Measurements from ENCODE around the gene SLC2A9.

SLC2A9 gene

DNA sequence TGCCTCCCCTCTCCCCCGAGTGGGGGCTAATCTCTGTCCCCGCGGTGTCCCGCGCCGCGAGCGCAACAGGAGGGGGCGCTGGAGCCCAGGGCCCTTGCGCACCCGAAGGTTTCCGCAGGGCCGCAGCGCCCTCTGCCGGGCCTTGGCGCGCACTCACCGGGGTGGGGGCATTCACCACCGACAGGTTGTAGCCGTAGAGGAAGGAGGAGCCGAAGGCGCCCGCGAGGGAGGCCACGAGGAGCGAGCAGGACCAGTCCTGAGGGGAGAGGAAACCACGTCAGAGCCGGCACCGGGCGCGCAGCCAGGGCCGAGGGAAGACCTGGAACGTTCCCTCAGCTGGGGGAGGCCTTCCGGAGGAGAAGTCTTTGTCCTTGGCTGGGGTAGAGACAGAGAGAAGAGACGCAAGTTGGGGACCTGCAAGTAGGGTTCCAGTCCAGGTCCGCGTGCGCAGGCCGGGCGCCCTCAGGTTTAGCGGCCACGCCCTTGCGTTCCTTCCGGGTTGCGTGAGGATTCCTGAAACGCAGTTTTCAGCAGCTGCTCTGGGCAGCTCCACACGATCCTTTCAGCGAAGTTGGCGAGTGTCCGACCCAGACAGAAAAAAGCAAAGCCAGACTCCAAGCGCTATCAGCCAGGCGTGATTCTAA is 2.4 kb downstream of the SLC2A9 start:
- peak; percentile 95 for DNase-seq

DNA sequence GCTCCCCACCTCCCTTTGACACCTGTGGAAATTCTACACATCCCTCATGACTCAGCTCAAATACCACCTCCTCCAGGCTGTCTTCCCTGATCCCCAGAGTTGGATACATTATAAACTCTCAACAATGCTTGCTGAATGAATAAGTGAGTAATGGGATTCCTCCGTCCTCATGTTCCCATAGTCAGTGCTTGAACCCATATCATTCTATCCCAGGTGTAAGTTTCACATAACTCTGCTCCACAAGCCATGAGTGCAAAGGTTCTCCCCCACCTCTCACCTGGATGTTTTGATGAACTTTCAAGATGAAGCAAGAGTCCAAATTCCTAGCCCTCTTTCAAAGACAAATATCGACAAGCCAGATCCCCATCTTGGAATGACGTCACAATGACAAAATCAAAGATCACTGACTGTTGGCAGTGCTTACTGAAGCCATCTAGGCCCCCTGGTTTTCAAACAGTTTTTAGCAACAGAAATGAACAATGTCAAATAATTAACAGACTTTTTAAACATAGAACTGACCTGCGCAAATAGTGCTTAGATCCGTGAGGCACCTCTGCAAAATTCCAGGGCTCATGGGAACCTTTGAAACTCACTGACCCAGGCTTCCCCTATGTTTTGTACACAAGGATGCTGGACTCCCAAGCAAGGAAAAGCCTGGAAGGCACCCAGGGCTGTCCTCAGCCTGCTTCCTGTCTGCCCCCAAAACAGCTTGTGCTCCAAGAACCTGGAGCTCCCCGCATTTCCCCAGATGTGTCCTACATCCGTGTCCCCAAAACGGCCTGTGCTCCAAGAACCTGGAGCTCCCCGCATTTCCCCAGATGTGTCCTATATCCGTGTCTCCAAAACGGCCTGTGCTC is 4.0 kb downstream of the SLC2A9 start:
- no peak for DNase-seq

DNA sequence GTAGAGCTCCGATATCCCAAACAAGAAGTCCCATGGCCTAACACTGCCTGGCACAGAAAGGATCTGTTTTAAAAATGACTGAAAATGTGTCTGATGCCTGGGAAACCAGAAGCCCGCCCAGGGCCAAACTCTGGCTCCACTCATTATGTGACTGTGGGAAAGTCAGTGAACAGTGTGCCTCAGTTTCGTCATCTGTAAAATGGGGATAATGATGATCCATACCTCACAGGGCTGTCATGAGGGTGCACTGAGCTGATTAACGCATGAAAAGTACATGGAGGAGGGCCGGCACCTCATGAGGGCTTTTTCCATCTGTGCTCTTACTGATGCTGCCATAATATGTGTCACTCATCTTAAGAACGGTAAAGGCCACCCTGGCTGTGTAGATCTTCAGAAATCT is 5.1 kb downstream of the SLC2A9 start:
- no peak for DNase-seq

DNA sequence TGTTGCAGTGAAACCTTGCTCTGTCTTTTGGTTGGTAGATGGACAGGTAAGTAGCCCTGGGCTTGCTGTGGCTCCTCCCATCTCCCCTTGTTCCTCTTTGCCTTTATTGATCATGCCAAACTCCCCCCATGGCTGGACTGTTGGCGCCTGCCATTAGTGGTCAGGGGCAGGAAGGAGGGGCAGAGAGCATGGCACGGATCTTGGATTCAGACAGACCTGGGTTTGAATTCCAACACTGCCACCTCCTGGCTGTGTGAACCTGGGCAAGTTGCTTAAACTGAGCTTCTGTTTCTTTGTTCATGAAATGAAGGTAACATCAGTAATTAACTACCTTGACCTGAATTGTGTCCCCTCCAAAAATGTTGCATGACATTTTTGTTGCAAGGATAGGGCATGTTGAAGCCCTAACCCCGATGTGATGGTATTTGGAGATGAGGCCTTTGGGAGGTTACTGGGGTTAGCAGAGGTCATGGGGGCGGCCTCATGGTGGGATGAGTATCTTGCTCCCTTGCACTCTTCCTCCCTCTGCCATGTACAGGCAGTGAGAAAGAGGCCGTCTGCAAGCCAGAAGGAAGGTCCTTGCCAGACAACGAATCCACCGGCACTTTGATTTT is 6.0 kb downstream of the SLC2A9 start:
- peak; percentile 54 for DNase-seq

DNA sequence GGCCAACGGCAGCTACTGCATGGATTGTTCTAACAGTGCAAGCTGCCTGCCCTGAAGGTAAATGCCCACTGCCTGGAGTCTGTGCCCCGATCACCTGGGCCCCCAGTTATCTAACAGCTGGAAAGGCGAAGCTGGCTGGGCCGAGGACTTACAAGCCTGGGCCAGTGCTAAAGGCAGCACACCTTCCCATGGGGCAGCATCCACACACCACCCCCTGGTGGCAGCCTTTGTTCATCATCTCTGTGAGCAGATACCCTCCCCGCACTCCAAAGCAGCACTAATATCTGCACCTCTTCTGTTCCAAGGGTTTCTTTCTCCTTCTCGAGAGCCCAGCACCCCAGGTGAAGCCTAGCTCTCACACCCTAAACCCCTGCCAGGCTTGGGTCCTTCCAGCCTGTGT is 7.6 kb downstream of the SLC2A9 start:
- DNase-seq: peak; percentile 72

DNA sequence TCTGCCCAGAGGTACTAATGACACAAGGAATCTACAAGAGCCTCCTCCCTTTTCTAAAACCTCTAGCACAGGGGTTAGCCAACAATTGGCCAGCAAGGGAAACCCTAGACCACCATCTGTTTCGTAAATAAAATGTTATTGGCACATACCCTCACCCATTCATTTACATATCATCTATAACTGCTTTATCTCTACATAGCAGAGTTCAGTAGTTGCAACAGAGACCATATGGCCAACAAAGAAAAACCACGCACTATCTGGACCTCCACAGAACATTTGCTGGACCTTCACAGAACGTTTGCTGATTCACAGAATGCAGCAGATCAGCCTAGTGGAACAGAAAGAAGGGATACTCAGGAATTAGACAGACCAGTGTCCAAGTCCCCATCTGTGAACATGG is 9.4 kb downstream of the SLC2A9 start:
- DNase-seq: no peak

DNA sequence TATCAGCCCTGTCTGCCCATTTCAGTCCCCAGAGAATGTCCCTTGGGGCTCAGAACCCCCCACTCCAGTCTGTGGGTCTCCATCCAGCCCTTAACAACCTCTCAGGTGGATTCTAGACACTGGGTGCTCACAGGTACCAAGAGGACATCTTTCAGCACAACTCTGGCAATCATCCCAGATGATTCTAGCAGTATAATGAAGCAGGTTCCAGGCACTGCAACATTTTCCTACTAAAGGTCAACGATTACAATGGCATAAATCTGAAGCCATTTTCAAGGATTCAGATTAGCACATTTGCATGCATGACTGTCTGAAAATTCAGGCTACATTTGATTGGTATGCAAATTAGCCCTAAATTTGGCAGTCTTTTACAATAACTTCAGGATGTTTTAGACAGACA is 10.0 kb downstream of the SLC2A9 start:
- no peak for DNase-seq

DNA sequence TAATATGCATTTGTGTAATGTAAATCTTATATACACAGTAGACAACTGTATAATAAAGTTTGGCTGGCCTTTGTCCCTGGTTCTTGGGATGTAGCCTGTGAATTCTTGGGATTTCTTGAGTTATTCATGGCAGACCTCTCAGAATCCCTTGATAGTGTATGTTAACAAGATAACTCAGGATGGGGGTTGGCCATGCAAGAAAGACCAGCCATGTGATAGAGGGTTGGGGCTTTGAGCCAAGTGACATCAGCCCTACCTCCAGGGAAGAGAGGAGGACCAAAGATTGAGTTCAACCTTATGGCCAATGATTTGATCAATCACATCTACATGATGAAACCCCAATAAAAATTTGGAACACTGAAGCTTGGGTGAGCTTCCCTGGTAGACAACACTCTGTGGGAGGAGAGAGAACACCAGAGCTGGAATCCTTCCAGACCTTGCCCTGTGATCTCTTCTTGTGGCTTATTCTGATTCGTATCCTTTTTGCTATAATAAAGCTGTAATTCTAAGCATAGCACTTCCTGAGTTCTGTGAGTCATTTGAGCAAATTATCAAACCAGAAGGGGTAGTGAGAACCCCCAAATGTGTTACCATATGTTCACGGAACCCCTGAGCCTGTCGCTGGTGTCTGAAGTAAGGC is 11.3 kb downstream of the SLC2A9 start:
- no peak for DNase-seq

DNA sequence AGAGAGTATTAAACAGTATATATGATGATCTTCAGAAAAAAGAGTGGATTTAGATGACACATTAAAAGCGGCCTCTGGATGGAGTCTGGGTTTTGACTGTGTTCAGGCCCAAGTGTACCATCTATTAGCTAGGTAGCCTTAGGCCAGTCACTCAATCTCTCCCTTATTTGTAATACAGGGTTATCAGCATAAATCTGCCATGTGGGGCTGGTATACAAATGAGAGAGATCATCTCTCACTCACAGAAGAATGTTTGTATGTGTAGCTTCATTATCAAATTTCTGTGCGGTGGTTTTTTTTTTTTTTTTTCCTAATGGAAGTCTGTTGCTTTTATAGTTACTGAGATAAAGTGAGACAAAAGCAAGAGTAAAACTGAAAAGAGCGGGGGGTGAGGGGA is 12.7 kb downstream of the SLC2A9 start:
- no peak for DNase-seq

DNA sequence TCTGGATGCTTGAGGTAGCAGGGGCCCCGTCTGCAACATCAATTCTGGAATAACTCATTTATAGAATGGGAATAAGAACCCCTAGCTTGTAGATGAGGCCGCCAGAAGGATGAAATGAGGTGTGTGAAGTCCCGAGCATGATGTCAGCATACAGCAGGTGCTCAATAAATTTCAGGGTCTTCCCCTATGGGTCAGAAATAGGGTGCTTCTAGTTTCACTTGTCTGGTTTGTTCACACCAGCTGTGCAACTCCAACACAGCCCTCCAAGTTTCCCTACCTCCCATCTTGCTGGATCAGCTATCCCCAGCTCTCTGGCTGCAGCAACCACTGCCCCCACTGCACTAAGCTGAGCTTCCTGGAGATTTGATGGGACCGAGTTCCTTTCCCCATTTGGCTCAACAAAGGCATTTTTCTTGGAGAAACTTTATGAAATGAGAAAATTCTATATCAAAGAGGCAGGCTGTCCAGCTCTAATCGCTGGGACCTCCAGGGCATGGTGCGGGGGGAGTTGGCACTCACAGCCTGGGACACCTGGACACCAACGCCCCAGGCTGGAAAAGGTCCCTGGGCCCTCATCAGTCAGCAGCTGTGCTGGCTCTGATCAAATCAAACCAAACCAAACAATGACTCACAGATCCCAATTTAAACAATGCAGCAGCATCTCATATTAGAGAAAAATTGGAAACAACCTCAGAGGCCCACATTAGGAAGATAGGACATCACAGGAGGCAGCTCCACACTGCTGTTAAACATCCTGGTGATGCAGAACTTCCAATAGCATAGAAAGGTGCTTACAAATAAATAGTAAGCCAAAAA is 13.3 kb downstream of the SLC2A9 start:
- no peak for DNase-seq

DNA sequence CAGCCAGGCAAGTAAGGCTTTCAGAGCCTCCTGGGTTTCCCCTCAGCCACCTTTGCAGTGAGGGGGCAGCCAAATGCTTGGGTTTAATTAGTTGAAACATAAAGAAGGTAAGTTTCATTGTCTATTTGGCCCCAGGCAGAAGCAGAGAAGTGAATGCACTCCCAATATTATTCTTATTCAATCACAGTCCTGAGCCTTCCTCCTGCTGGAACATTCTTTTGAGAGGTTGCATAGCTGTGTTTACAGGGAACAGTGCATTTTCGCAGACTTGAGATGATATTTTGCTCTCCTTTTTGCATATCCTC is 13.9 kb downstream of the SLC2A9 start:
- DNase-seq: no peak

DNA sequence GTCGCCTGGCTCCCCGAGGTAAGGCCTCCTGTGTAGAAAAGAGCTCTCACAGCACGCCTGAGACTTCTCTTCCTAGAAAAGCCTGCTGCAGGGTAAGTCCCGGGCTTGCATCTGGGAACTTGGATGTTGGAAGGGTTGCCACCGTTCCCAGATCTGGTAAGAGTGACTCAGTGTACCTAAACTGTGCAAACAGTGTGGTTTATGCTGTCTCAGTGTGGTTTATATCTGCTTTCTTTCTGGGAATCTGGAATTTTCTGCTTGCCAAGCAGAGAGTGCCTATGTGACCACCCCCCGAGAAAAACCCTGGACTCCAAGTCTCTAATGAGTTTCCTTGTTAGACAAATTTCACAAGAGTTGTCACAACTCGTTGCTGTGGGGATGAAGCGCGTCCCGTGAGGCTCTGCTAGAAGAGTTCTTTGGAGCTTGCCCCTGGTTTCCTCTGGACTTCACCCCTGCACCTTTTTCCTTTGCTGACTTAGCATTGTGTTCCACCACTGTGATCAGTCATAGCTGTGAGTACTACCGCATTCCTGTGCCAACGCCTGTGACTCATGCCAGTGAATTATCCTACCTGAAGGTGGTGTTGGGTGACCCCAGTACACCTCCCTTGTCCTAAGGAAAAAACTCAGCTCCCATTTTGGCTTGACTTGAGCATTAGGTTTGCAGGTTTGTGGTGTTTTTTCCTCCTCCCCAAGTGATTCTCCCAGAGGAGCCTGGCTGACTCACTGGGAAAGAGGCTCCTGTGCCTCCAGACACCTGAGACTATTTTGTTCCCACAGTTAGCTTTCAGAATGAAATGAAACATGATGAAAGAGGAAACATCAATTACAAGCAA is 14.5 kb downstream of the SLC2A9 start:
- DNase-seq: peak; percentile 34

DNA sequence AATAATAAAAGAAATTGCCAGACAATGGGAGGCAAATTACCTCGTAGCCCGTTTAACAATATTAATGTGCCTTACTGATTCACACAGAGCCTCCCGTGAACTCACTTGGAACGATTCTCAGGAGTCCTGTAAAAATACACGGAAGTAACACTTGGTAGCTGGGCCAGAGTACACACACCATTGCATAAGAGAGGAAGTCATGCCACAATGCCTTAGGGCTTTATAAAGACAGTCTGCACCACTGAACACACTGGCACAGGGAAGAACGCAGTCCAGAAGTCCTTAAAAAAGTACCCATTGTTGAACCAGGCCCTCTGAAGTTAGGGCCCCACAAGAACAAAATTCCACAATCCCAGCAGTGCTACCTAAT is 15.1 kb downstream of the SLC2A9 start:
- no peak for DNase-seq

DNA sequence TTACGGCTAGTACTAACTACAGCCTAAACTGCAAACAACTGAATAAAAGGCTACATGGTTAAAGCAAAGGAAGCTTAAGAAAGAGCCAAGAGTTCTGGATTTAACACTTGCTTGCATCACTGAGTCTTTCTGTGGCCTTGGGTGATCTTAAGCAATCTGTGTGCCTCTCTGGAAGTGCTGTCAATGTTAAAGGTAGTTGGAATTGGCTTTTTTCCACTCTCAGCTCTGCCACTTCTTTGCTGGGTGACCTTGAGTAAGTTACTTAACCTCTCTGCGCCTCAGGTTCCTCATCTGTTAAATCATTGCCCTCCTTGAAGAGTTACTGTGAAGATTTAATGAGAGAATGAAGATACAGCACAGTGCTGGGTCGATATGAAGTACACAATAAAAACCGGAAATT is 15.7 kb downstream of the SLC2A9 start:
- DNase-seq: no peak

DNA sequence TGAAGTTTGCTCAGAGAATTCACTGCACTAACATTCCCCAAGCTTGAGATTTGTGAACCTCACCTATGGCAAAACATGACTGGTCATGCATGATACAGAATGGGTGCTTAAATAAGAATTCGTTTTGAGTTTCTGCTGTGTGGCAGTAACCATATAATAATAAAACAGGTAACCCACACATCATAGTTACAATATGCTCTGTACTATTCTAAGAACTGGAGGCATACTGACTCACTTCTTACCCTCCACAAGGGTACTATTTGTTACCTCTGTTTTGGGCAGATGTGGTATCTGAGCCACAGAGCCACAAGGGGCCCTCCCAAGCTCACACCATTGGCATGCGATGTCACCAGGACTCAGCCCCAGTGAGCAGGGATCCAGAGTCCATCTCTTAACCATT is 17.6 kb downstream of the SLC2A9 start:
- peak; percentile 40 for DNase-seq

DNA sequence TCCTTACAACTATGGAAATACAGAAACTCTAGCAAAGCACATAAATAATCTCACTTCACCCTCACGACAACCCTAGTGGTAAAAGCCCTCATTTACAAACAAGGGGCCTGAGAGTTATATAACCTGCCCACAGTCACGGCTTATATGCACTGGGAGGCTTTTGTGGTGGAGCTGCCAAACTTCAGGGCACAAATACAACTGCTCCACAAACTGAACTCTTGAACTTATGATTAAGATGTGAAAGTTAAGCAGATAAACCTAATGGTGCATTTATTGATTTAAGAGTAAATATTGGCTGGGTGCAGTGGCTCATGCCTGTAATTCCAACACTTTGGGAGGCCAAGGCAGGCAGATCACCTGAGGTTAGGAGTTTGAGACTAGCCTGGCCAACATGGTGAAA is 19.0 kb downstream of the SLC2A9 start:
- DNase-seq: no peak

DNA sequence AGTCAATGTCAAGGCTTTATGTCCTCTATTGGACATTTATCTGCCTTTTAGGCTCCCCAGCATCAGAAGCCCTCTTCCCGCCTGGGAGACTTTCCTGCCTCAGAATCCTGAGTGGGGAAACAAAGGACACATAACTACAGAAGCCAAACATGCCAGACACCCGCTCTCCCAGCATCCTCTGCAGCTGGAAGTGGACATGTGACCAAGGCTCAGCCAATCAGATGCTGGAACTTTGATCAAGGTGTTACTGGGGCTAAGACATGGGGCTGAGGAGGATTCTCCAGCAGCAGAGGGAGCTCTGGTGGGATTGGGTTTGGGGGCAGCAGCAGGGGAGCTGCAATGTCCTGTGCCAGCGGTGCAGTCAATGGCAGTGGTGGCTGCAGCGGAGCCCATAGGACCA is 19.5 kb downstream of the SLC2A9 start:
- DNase-seq: no peak

DNA sequence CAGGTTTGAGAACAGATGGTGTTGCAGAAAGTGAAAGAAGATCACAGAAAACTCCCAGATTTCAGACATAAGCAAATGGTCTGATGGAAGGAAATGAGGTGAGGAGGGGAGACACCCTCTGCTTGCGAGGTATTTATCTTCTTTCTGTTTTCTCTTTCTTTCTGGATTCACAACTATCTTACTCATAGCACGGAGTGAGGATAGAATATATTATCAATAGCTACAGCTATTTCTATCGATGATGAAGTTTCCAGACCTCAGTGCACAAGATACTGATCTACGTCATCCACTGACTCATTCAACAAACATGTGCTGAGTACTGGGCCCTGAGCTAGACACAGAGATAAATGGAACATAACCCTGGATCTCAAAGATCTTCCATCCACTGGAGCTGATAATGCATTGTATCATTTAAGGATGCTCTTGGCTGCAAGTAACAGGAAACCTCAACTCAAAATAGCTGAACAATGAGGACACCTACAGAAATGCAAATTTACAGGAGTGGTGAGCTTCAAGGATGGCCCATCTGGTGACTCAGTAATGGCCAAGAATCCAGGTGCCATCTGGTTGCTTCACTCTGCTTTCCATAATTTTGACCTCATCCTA is 21.2 kb downstream of the SLC2A9 start:
- DNase-seq: no peak

DNA sequence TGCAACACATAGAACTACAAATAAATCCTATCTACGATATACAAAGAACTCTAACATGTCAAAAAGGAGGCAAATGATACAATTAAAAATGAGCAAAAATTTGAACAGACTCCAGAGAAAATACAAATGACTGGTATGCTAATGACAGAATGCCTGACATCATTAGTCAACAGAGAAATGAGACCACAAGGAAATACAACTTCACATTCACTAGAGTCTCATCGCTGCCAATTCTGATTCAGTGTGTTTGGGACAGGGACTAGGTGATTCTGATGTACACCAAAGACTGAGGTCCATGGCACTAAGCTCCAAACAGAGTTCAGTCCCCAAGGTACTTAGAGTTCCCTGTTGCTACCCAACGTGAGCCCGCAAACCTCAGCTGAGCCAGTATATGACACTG is 23.4 kb downstream of the SLC2A9 start:
- no peak for DNase-seq

DNA sequence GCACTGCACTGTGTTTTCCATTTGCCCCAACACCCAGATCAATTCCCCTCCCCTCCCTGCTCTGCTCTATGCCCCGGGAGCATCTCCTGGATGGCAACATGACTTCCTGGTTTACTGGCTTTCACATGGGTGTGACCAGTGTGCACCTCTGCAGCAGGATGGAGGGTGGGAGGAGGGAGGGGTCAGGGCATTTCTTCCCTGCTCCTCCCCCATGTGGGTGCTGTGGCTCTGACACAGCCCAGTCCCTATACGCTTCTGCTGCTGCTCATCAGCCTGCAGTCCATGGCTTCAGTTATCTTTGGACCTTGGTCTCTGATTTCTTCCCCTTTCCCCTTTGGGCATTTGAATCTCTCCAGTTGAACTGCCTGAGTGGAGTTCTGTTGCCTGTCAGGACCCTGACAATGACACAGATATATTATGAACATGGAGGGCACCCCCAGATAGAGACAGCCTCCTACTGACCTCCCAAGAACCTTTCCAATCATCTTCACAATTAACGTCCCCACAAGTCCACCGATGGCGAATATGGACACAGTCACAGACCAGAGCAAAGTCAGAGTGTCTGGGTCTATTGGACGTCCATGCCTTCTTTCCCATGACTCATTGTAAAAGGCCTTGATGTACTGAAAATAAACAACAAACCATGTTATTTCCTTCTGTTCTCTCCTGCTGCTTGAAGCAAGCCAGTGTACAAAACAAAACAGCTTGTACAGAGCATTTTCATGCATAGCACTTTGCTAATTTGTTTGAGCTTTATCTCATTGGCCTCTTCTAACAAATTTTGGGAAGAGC is 24.8 kb downstream of the SLC2A9 start:
- no peak for DNase-seq
